NCI-H1105 (cell line): Measurements from ENCODE around the gene ELMOD1.
"Not testable (repeated sequence)": the region's sequence is repeated elsewhere in the genome, so short reads cannot be mapped to it uniquely, and the experiment has no call there.

Source experiments
- DNase-seq: peaks from one replicate; lab custom pipeline; 2025; lab: John Stamatoyannopoulos, UW

The ELMOD1 gene

DNA sequence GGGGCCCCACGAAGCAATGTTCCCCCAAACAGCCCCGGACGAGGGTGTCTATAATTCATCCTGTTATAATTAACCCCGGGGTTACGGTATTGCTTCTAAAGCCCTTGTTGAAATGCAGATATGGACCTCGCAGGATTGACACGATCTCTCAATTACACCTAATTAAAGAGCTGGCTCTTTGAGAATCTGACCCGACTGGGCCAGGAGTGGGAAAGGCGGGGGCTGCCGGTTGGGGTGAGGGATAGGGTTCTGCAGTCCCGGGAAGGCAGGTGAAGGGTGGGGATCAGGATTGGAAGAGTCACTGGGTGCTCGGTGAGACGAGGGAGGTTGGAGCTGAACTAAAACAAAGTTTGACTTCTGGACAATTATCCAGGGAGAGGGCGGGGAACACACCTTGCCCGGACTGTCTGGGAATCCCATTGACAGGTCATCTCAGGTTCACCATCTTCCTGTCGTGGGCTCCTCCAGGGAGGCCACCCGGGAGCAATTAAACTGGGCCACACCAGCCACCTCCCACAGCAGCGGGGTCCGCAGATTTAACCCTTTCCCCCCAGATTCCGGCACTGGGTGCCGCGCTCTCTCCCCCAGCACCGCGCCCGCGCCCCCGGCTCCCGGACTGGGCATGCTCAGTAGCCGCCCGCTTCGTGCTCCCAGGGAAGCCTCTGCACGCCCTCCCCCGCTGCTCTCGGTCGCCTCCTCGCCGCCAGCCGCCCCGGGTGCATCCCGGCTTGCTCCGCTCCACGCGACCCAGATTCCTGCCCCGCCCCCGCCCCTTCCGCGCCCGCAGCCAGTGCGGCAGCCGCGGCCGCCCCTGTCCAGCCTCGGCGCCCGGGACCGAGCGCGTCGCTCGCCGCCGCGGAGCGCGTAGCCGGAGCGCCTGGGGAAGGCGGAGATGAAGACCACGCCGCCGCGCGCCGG, at the start of gene ELMOD1:
ELMOD1 (plus strand) TSS at position 688 of the 918 bp plus-strand sequence. CDS start 27,043 bp downstream, outside the sequence.
- peak; percentile 37 for DNase-seq

DNA sequence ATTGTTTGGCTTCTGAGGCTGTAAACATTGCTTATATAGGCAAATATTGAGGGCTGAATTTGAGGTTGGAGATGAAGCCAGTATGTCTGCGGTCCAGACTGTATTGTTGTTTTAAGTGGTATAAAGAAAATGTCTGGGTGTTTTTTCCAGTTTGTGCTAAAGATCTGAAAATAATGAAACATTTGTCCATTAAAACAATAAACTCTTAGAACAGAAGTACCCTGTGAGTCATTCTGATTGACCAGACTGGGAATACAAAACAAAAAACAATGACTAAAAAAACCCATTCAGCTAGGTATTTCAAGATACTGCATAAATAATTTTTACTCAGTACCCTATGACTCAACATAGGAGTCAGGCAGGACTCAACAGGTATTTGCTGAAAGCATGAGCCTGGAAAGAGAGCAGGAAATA, 45.8 kb upstream of the ELMOD1 start:
- DNase-seq, result no peak

DNA sequence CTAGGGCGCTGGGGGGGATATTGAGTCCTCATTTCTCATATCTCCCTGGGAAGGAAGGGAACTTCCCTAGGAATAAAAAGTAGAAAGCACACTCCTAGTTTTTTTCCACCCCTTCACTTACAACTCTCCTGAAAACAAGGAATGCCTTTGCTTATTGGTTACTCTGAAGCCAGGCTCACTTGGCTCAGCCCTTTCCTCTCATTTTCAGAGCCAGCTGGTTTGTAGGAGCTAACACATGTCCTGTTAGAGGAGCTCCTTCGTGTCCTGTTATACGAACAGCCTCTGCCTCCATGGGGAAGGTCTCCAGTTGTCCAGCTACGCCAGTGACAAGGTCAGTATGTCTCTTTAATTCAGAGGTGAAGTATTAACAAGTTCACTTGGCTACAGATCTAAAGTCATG, 43.0 kb upstream of the ELMOD1 start:
- DNase-seq, result no peak

DNA sequence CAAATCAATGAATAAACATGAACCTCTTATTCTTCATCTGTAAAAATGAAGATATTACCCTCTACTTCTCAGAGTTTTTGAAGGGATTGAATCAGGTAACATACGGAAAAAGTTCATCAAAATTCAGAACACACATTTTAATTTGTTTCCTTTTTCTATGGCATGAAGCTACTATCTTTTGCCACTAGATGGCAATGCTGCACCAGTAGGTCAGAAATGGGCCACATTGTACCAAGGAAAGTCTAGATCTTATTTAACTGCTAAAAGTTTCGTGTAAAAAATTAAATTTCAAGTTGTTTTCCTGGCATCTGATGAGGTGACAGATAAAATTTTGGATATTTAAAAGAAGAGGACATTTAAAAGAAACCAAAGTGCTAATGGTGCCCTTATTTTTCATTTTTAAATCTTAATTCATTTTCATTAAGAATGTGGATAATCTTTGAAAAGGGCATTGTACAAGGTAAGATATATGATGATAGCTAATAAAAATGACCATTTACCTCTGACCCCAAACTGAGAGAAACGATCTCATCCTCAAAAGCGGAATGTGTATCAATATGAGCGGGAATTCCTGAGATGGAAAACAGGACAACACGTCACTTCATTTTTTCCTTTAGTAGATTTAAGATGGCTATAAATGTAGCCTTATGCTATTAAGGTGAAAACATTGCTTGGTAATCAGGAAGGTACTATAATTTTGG, 41.5 kb upstream of the ELMOD1 start:
- DNase-seq, result peak; percentile 2

DNA sequence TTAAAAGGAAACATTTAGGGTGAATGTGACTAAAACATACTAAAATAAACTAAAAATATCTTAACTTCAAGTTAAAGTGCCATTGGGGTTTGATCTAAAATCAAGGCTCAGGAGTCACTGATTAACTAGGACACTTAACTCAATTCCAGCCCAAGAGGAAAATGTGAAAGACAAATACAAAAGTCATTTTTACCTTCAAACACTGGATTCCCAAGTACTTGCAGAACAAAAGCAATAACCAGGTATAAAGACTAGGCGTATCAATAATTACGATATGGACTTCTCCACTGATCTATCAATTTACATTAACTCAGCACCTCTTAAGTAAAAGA, 41.0 kb upstream of the ELMOD1 start:
- no peak for DNase-seq

DNA sequence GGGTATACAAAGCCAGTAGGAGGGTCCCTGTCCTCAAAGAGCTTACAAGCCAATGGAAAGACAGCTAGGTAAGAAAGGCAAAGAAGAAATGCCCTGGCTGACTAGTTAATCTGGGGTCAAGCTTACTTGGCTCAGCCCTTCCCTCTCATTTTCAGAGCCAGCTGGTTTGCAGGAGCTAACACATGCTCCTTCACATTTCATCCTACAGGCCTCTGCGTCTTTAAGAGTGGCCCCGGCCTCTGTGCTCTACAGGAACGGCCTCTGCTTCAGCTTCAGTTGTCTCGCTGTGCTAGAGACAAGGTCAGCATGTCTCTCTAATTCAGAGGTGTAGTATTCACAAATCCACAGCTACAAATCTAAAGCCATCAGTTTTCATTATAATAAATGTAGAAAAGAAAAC, 40.6 kb upstream of the ELMOD1 start:
- DNase-seq, result no peak

DNA sequence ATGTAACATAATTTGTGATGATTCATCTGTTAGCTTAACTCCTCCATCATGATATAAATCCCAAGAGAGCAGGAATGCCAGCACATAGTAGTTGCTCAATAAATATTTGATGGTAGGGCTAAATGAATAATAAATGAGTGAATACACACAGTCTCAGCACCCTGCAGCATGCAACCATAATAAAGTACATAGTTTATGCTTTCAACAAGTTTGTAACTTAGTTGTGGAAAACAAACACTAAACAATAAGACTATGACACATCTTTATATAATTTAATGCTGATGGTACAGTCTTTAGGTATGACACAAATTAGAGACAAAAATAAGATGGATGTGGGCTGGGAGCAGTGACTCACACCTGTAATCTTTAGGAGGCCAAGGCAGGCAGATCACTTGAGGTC, 29.3 kb upstream of the ELMOD1 start:
- no peak for DNase-seq

DNA sequence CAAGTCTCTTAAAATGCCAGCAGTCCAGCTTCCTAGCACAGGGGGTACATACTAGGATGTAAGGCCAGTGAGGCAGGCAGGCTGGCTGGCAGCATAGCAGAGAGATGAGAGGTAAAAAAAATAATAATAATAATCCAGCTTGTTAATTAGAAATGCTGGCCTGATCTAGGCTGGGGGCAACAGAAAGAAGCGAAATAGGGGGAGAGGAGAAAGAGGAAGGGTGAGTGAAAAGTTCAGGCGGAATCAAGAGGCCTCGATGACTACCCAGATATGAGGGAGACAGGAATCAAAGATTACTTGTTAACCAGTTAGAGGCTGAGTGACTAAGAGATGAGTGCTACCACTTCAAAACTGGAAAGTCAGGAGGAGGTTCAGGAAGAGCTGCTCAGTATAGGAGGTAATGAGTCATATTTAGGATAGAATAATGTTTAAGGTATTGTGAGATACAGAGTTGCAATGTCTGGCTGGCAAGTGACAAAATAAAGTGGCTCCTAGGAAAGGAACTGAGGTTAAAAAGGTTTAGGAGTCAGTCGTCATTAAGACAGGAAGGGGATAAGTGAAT, 28.2 kb upstream of the ELMOD1 start:
- no peak for DNase-seq

DNA sequence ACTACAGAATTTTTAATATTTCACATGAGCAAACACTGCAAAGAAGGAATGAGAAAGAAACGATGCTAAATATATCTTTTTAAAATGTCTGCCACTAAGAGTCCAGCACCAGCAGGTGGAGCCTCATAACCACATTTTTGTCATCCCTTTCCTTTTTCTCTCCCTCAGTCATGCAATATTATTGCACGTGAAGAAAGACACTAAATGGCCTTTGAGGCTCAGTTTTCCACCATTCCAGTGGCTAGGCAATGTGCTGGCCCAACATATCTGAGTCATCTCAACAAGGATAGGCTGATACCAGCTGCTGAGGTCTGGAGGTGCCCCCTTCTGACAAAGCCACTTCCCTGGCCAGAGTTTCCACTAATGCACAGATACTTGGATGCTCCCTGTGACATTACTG, 27.2 kb upstream of the ELMOD1 start:
- DNase-seq, result peak; percentile 4

DNA sequence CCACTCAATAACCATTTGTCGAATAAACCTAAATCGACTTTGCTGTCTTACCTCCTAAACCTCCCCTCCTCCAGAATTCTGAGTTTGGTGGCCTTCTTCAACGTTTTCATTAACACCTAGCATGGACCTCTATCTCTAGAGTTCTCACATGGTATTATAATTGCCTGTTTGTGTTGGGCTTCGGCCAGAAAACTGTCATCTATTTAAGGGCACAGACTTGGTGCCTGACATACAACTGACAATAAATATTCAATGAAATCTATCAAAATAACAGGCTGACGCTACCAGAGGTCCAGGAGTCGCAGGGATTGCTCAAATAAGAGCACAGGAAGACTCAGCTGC, 26.1 kb upstream of the ELMOD1 start:
- DNase-seq, result peak; percentile 4

DNA sequence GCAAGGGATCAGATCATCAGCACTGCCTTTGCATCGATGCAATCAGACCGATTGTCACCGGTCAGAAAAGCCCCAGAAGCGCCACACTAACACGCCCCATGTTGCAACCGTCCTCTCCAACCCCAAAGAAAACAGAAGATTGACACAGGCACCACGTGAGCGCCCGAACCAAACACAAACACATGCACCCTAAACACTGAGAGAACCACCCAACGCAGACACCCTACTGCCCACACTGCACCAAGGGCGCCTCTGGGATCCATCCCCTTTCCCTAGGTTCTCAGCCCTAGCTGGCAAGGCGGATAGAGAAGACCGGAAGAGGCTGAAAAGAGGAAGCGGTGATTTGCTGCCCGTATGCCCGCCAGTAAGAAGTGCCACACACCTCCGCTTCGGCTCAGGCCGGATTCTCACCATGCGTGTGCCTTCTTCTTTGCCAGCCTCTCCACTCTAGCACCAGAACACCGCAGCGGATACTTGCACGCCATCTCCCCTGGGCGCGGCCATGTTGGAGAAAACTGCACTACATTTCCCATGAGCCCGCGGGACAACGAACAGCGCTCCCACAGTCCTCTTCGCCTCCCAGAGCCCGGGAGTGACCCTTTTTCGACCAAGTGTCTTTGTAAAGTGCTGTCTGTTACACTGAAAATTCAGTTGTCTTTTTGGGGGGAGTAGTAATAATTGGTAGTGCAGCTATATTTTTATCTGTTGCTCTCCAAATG, 25.6 kb upstream of the ELMOD1 start, which contains the start of gene ALKBH8:
ALKBH8 (minus strand) TSS at position 517 of the 719 bp plus-strand sequence. CDS start 4,842 bp downstream, outside the sequence.
- peak; percentile 57 for DNase-seq

DNA sequence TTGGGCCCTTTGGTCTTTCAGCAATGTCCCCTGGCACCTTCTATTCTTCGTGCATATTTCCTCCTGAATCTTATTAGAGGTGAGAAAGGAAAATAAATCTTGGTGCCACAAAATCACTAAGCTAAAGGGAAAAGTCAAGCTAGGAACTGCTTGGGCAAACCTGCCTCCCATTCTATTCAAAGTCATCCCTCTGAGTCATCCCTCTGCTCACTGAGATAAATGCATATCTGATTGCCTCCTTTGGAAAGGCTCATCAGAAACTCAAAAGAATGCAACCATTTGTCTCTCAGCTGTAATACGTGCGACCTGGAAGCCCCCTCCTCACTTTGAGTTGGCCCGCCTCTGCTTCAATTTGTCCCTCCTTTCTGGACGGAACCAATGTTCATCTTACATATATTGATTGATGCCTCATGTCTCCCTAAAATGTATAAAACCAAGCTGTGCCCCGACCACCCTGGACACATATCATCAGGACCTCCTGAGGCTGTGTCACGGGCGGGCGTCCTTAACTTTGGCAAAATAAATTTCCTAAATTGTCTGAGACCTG, 24.9 kb upstream of the ELMOD1 start:
- DNase-seq, result not testable (repeated sequence)

DNA sequence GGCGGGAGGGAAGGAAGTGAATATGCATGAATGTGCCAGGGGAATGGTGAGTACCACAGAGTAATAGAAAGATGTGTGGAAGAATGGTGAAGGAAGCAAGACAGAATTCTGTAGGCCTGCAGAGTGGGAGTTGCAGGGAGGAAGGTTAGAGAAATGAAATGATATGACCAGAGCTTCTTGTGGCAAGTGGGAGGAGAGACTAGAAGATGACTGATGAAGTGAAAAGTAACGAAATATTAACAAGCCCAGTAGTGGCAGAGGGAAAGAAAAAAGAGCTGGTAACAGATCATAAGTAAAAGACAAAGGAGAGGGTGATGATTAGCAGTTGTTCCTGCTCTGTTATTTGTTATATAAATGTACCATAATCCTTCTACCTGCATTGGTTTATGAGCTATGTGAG, 24.4 kb upstream of the ELMOD1 start:
- no peak for DNase-seq

DNA sequence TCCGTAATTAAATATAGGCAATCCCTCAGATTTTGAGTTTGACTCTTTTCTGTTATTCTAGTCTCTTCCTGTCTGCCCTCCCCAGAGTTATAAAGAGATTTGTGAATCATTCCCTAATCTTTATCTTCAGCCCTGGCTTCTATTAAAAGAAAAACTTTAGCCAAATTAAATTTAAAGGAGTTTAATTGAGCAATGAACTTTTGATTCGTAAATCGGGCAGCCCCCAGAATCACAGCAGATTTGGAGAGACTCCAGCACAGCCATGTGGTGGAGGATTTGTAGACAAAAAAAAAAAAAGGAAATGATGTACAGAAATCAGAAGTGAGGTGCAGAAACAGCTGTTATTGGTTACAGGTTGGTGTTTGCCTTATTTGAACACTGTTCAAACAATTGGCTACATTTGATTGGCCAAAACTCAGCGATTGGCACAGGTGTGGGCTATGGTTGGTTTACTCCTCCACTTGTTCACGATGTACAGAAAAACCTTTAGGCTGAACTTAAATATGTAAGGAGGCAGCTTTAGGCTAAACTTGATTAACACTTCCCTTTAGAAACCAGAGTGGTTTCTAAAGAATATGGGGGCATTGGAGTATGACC, 23.1 kb upstream of the ELMOD1 start:
- DNase-seq, result no peak

DNA sequence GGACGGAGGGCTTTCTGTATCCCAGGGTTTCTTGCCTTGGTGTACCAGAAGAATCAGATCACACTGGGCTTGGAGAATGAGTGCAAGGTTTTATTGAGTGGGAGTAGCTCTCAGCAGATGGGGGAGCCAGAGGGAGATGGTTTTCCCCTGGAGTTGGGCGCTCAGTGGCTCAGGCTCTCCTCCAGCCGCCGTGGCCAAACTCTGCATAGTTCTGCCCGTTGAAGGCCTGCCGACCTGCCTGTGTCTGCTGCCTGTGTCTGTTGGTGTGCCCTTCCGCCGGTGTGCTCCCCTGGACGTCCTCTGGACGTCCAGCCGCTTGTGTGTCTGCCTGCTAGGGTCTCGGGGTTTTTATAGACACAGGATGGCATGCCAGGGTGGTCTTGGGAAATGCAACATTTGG, 20.9 kb upstream of the ELMOD1 start:
- DNase-seq, result no peak

DNA sequence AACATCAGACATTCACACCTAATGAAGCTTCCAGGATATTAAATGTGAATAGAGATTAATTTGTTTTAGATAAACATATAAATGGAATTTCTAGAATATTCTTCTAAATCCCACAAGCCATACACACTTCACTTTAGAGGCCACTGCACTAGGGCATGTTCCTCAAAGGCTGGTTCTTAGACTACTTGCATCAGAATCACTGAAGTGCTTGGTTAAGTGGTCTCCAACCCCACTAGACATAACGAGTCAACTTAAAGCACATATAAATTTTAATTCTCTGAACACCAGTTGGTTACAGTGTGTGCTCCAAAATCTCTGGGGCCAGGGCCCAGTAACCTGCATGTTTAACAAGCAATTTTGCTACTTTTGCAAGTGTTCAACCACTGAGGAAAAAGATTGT, 17.5 kb upstream of the ELMOD1 start:
- no peak for DNase-seq

DNA sequence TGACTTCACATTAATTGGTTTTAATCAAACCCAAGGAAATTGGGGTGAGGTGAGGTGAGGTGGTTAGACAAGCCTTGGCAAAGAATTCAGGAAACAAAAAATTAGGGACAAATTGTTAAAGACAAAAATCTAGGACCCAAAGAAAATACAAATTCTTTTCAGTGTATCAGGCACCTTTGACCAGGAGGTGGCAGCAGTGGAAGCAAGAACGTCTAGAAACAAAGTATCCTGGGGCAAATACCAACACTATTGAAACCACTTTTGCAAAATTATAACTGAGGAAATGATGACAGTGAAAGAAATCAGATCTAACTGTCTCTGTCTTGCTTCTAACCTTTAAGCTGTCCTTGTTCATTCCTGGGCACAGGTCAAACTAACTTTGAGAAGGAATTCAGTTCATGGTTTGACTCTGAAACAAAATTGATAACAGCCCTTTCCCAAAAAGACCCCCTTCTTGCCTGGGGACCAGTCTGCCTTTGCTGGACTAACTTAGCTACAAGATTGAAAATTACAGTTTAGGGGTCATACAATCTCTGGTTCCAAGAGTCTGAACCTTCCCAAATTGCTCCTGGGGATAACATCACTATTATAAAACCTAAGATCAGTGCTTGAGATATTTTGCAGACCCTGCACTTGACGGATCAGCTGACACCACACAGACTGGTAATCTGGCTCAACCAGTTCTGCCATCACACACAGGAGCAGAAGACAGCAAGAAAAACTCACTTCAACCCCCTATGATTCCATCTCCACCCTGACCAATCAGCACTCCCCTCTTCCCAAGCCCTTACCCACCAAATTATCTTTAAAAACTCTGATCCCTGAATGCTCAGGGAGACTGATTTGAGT, 14.2 kb upstream of the ELMOD1 start:
- peak; percentile 32 for DNase-seq

DNA sequence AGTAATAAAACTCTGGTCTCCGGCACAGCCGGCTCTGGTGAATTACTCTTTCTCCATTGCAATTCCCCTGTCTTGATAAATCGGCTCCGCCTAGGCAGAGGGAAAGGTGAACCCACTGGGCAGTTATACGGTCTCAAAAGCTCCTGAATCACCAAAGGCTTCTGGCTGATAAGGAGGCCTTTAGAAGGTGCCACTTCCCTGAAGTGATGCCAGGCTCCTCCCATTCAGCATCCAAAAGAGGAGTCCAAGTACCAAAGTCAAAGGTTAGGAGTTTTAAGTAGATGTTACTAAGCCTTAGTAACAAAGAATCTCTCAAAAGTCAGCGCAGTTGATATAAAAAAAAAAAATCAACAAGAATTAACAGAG, 13.6 kb upstream of the ELMOD1 start:
- no peak for DNase-seq

DNA sequence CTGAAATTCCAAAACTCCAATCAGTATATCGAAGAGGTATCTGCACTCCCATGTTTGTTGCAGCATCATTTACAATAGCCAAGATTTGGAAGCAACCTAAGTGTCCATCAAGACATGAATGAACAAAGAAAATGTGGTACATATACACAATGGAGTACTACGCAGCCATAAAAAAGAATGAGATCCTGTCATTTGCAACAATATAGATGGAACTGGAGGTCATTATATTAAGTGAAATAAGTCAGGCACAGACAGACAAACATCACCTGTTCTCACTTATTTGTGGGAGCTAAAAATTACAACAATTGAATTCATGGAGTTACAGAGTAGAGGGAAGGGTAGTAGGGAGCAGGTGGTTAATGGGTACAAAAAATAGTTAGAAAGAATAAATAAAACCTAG, 11.8 kb upstream of the ELMOD1 start:
- not testable (repeated sequence) for DNase-seq

DNA sequence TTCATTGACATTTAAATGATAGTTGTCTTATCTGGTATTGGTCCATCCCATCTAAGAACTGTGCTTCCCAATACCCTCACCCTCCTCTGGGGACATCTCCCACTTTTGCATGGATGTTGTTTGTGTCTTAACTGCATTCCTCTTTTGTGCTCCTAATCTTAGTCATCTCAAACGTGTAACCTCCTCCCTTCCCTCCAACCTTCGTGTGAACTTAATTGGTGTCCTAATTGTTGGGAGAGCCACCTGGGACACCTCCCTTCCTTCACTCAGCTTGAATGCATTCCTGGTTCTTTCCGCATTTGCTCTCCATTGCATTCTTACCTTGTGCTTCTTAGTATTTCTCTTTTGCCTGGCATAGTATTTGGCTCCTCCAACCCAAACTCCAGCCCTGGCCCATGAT, 9.8 kb upstream of the ELMOD1 start:
- no peak for DNase-seq
